Activated CD4-positive, alpha-beta T cell treated with anti-CD3 and anti-CD28 coated beads for 36 hours (primary cell): Measurements from ENCODE around the gene C22orf39. TPM values are rescaled to one million over a fixed set of nuclear protein-coding genes. Genes with fewer than 3 reads are reported as not detected.

ENCODE experiments used
- ATAC-seq: fragments of 200-7000 bp; cut with Tn5 transposase; one replicate; pipeline ENCODE4 v1.10.0; 2021; ENCODE audit warnings: mild to moderate bottlenecking, moderate library complexity
- CTCF ChIA-PET: fragments of 350-600 bp; sonication (Branson Sonifier 250); formaldehyde crosslinking; loops from one replicate; lab custom pipeline; 2021; ENCODE audit warnings: antibody characterized with exemption; lab: Charles Lee
- POLR2A ChIA-PET: fragments of 350-600 bp; sonication (Branson Sonifier 250); formaldehyde crosslinking; loops from one replicate; lab custom pipeline; 2021; ENCODE audit warnings: antibody characterized with exemption, inconsistent platforms; lab: Charles Lee
- DNase-seq: peaks from one replicate; pipeline ENCODE4 v3.0.0-alpha.2; 2020
- H3K27ac Mint-ChIP-seq: one replicate; pipeline ENCODE4 v1.8.0; 2021; ENCODE audit warnings: mixed read lengths
- H3K27me3 Mint-ChIP-seq: one replicate; pipeline ENCODE4 v1.8.0; 2021; ENCODE audit warnings: mixed read lengths
- H3K36me3 Mint-ChIP-seq: one replicate; pipeline ENCODE4 v1.8.0; 2021; ENCODE audit warnings: low read depth, mixed read lengths
- H3K4me1 Mint-ChIP-seq: one replicate; pipeline ENCODE4 v1.8.0; 2021; ENCODE audit warnings: mixed read lengths
- H3K4me3 Mint-ChIP-seq: one replicate; pipeline ENCODE4 v1.8.0; 2021; ENCODE audit warnings: mild to moderate bottlenecking, moderate library complexity, mixed read lengths
- H3K9me3 Mint-ChIP-seq: one replicate; pipeline ENCODE4 v1.8.0; 2021; ENCODE audit warnings: low read depth, mixed read lengths
- intact Hi-C, 2 experiments: fragments of 100-400 bp; cut with DNase I in 1 of 2; cut with micrococcal nuclease in 1 of 2; formaldehyde crosslinking; loops; one replicate each; pipeline versions ENCODE4 v1.14.2 to v1.15.1; 2022 to 2024; cut with DNase I, micrococcal nuclease
- total RNA-seq, 2 experiments: library from RNA; stranded (reverse); gene quantifications; one replicate each; pipeline ENCODE4 v1.2.3, GENCODE V29; 2021

C22orf39 gene
- total RNA-seq: 10 to 100 TPM; 21.9 to 22.2 TPM

GRCh38 chr22:19447330-19448075, at the start of gene C22orf39:
C22orf39 (minus strand) TSS chr22:19447711; CDS start chr22:19447688, 23 bp downstream.
- POLR2A ChIA-PET: interaction anchor here (0.6 to 1.7 kb wide), 3 partner anchors 16 to 269 kb away, joined by 3 to 5 read pairs (median 4); partner anchors contain the start of gene HIRA

GRCh38 chr22:19497245-19497644, 49.7 kb upstream of the C22orf39 start:
- H3K36me3 Mint-ChIP-seq: peaks cover 48% of the 10 kb centered on the region
- ATAC-seq: no peak
- CTCF ChIA-PET: no interaction called here

More at GRCh38 chr22:19447330-19448075, at the start of gene C22orf39:
- intact Hi-C loops: loop anchor here (1.0 to 5.0 kb wide), 7 partner anchors 15 to 325 kb away; partner anchors contain the start of genes CDC45 (in 2 of the 2), ESS2 (in 2 of the 2), MRPL40 (in 2 of the 2) and SLC25A1 (in 2 of the 2)
- H3K4me1 Mint-ChIP-seq: peaks cover 36% of the 10 kb centered on the region
- H3K4me3 Mint-ChIP-seq: peak within 1 kb of the TSS; percentile 87
- H3K9me3 Mint-ChIP-seq: no peaks in the 10 kb centered on the region
- peak; percentile 83 for ATAC-seq
- CTCF ChIA-PET: interaction anchor here (0.6 to 1.7 kb wide), 5 partner anchors 11 to 294 kb away, joined by 3 to 6 read pairs (median 3); no protein-coding TSS in a partner anchor
- H3K27ac Mint-ChIP-seq: peak within 1 kb of the TSS; percentile 98
- DNase-seq: peak; percentile 91
- peaks cover 34% of the 10 kb centered on the region for H3K36me3 Mint-ChIP-seq
- no peaks in the 10 kb centered on the region for H3K27me3 Mint-ChIP-seq

GRCh38 chr22:19496324-19496630, 48.8 kb upstream of the C22orf39 start:
- Mint-ChIP-seq H3K36me3 (peaks cover 50% of the 10 kb centered on the region), H3K4me3 (no peak overlapping the region), H3K27ac (no peak overlapping the region), H3K27me3 (no peaks in the 10 kb centered on the region), H3K4me1 (peaks cover 19% of the 10 kb centered on the region), H3K9me3 (no peaks in the 10 kb centered on the region)
- ChIA-PET CTCF (interaction anchor here (0.6 kb wide), 1 partner anchor 17 kb away, joined by 3 read pairs; no protein-coding TSS in a partner anchor), POLR2A (no interaction called here)
- no peak for ATAC-seq
- intact Hi-C loops: loop anchor here in 1 of 2 experiments (2.0 kb wide), 1 partner anchor 135 kb away; no protein-coding TSS in a partner anchor
- DNase-seq: no peak

More at GRCh38 chr22:19497245-19497644, 49.7 kb upstream of the C22orf39 start:
- no peak overlapping the region for H3K4me3 Mint-ChIP-seq
- peaks cover 13% of the 10 kb centered on the region for H3K4me1 Mint-ChIP-seq
- POLR2A ChIA-PET: interaction anchor here (0.7 to 1.7 kb wide), 2 partner anchors 17 to 49 kb away, joined by 3 to 6 read pairs; partner anchors contain the start of gene CDC45
- H3K27ac Mint-ChIP-seq: no peak overlapping the region
- no peaks in the 10 kb centered on the region for H3K9me3 Mint-ChIP-seq
- intact Hi-C loops: loop anchor here in 1 of 2 experiments (2.0 kb wide), 1 partner anchor 134 kb away; no protein-coding TSS in a partner anchor
- DNase-seq: no peak
- H3K27me3 Mint-ChIP-seq: no peaks in the 10 kb centered on the region

GRCh38 chr22:19495562-19496323, 48.2 kb upstream of the C22orf39 start:
- intact Hi-C loops: loop anchor here in 1 of 2 experiments (2.0 kb wide), 1 partner anchor 135 kb away; no protein-coding TSS in a partner anchor
- ChIA-PET POLR2A (no interaction called here), CTCF (interaction anchor here (0.6 to 1.0 kb wide), 2 partner anchors 18 to 137 kb away, joined by 3 read pairs; no protein-coding TSS in a partner anchor)
- Mint-ChIP-seq H3K4me3 (no peak overlapping the region), H3K27ac (no peak overlapping the region), H3K9me3 (no peaks in the 10 kb centered on the region), H3K4me1 (peaks cover 19% of the 10 kb centered on the region), H3K36me3 (peaks cover 50% of the 10 kb centered on the region), H3K27me3 (no peaks in the 10 kb centered on the region)
- DNase-seq: no peak
- no peak for ATAC-seq

- Mint-ChIP-seq H3K9me3 (no peaks in the 10 kb centered on the region), H3K4me1 (peaks cover 26% of the 10 kb centered on the region), H3K4me3 (no peak overlapping the region), H3K27ac (no peak overlapping the region), H3K36me3 (peaks cover 57% of the 10 kb centered on the region), H3K27me3 (no peaks in the 10 kb centered on the region)
- ChIA-PET POLR2A (interaction anchor here (1.0 kb wide), 1 partner anchor 15 kb away, joined by 4 read pairs; the partner anchor contains the start of gene CDC45), CTCF (interaction anchor here (1.0 kb wide), 1 partner anchor 136 kb away, joined by 3 read pairs; no protein-coding TSS in a partner anchor)
- intact Hi-C loops: no loop called here
- ATAC-seq (no peak), DNase-seq (no peak)
Measured at GRCh38 chr22:19494676-19495173, 47.2 kb upstream of the C22orf39 start.

GRCh38 chr22:19494001-19494560, 46.6 kb upstream of the C22orf39 start:
- ChIA-PET POLR2A (interaction anchor here (1.0 kb wide), 1 partner anchor 14 kb away, joined by 4 read pairs; the partner anchor contains the start of gene CDC45), CTCF (interaction anchor here (1.0 to 1.4 kb wide), 2 partner anchors 105 to 136 kb away, joined by 3 to 5 read pairs; no protein-coding TSS in a partner anchor)
- no peaks in the 10 kb centered on the region for H3K27me3 Mint-ChIP-seq
- no peaks in the 10 kb centered on the region for H3K9me3 Mint-ChIP-seq
- no peak overlapping the region for H3K4me3 Mint-ChIP-seq
- DNase-seq: no peak
- ATAC-seq: no peak
- intact Hi-C loops: no loop called here
- peaks cover 61% of the 10 kb centered on the region for H3K36me3 Mint-ChIP-seq
- H3K4me1 Mint-ChIP-seq: peaks cover 27% of the 10 kb centered on the region
- H3K27ac Mint-ChIP-seq: no peak overlapping the region

GRCh38 chr22:19492504-19493174, 45.1 kb upstream of the C22orf39 start:
- intact Hi-C loops: no loop called here
- DNase-seq (no peak), ATAC-seq (peak; percentile 60)
- ChIA-PET CTCF (interaction anchor here (1.2 to 1.4 kb wide), 2 partner anchors 107 to 137 kb away, joined by 4 to 5 read pairs; no protein-coding TSS in a partner anchor), POLR2A (no interaction called here)
- Mint-ChIP-seq H3K27me3 (no peaks in the 10 kb centered on the region), H3K4me1 (peaks cover 32% of the 10 kb centered on the region), H3K36me3 (peaks cover 65% of the 10 kb centered on the region), H3K4me3 (no peak overlapping the region), H3K9me3 (no peaks in the 10 kb centered on the region), H3K27ac (peak overlapping the region; percentile 35)

GRCh38 chr22:19490628-19491230, 43.2 kb upstream of the C22orf39 start:
- no peaks in the 10 kb centered on the region for H3K27me3 Mint-ChIP-seq
- intact Hi-C loops: no loop called here
- DNase-seq (no peak), ATAC-seq (peak; percentile 74)
- CTCF ChIA-PET: interaction anchor here (0.7 to 1.6 kb wide), 3 partner anchors 11 to 139 kb away, joined by 3 to 6 read pairs (median 4); no protein-coding TSS in a partner anchor
- POLR2A ChIA-PET: no interaction called here
- no peak overlapping the region for H3K27ac Mint-ChIP-seq
- H3K36me3 Mint-ChIP-seq: peaks cover 56% of the 10 kb centered on the region
- no peaks in the 10 kb centered on the region for H3K9me3 Mint-ChIP-seq
- H3K4me1 Mint-ChIP-seq: peaks cover 29% of the 10 kb centered on the region
- no peak overlapping the region for H3K4me3 Mint-ChIP-seq

- ChIA-PET POLR2A (interaction anchor here (0.6 to 1.0 kb wide), 3 partner anchors 9 to 346 kb away, joined by 3 to 4 read pairs (median 3); partner anchors contain the start of gene CDC45), CTCF (interaction anchor here (1.6 kb wide), 1 partner anchor 141 kb away, joined by 6 read pairs; no protein-coding TSS in a partner anchor)
- Mint-ChIP-seq H3K36me3 (peaks cover 60% of the 10 kb centered on the region), H3K27me3 (no peaks in the 10 kb centered on the region), H3K4me3 (no peak overlapping the region), H3K9me3 (no peaks in the 10 kb centered on the region), H3K4me1 (peaks cover 32% of the 10 kb centered on the region), H3K27ac (no peak overlapping the region)
- ATAC-seq: no peak
- intact Hi-C loops: no loop called here
- no peak for DNase-seq
Measured at GRCh38 chr22:19488884-19489843, 41.7 kb upstream of the C22orf39 start.
